ENCODE results near the gene GOLGA6L1.
"Not testable (repeated sequence)": the region's sequence is repeated elsewhere in the genome, so short reads cannot be mapped to it uniquely, and the experiment has no call there.

Gene GOLGA6L1

DNA sequence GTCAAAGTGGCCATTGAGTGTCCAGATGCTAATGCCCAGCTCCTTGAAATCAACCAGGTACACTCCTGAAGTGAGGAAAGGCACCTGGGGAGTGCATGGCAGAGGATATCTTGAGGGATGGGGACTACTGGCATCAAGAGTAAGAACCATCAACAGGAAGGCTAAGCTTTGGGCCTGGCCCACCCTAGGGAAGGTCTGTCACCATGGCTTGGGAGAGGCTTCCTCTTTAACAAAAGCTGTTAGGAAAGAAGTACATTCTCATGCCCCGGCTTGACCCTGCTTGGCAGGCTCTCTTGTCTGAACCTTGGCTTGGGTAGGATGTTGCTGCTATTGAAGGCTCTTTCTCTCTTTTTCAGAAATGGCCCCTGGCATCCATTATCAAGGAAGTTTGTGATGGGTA, 53.5 kb downstream of the GOLGA6L1 start:
- TF ChIP-seq, protein P1, sequence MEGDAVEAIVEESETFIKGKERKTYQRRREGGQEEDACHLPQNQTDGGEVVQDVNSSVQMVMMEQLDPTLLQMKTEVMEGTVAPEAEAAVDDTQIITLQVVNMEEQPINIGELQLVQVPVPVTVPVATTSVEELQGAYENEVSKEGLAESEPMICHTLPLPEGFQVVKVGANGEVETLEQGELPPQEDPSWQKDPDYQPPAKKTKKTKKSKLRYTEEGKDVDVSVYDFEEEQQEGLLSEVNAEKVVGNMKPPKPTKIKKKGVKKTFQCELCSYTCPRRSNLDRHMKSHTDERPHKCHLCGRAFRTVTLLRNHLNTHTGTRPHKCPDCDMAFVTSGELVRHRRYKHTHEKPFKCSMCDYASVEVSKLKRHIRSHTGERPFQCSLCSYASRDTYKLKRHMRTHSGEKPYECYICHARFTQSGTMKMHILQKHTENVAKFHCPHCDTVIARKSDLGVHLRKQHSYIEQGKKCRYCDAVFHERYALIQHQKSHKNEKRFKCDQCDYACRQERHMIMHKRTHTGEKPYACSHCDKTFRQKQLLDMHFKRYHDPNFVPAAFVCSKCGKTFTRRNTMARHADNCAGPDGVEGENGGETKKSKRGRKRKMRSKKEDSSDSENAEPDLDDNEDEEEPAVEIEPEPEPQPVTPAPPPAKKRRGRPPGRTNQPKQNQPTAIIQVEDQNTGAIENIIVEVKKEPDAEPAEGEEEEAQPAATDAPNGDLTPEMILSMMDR (IDR thresholded peaks at IDR 0.05; ENCODE audit: low read depth, low read length, missing control alignments): no peak
- in situ Hi-C loops (cut with HindIII; ENCODE audit: low sequenced_read_pairs): no loop called here
- DNase-seq (ENCODE audit: low read depth): no peak
- H3K4me3 ChIP-seq (ENCODE audit: low read depth, low read length): no peak overlapping the region

DNA sequence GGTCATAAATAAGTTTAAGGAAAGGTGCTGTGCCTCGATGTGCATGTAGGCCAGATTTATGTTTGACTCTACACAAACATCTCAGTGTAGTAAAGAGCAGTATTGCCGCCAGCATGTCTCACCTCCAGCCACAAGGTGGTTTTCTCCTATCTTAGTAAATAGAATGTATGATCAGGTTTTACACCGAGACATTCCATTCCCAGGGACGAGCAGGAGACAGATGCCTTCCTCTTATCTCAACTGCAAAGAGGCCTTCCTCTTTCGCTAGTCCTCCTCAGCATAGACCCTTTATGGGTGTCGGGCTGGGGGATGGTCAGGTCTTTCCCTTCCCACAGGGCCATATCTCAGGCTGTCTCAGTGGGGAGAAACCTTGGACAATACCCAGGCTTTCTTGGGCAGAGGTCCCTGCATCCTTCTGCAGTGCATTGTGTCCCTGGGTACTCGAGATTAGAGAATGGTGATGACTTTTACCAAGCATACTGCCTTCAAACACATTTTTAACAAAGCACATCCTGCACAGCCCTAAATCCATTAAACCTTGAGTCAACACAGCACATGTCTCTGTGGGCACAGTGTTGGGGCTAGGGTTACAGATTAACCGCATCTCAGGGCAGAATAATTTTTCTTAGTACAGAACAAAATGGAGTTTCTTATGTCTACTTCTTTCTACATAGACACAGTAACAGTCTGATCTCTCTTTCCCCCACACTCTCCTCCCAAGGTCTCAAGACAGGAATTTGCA, 54.5 kb downstream of the GOLGA6L1 start:
- DNase-seq (ENCODE audit: low read depth); in situ Hi-C loops (cut with HindIII; ENCODE audit: low sequenced_read_pairs); H3K4me3 ChIP-seq (ENCODE audit: low read depth, low read length): not testable (repeated sequence)

DNA sequence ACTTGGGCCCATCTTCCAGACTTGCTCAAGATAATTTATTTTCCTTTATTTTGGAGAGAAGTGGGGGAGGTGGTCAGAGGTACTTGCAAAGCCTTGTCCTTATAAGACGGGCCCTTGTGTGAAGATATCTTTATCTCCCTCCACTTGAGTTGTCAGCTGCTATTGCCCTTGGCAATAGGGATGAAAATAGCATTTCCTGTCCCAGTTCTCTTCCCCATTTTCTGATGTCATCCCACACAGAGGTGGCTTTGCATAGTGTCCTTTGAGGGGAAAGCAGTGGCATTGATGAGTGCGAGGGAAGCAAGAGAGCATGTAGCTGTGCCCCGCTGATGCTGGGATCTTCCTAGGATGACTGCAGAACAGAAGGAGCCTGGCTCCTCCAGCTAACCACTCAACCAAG, 55.4 kb downstream of the GOLGA6L1 start:
- in situ Hi-C loops (cut with HindIII; ENCODE audit: low sequenced_read_pairs): no loop called here
- TF ChIP-seq, protein P1 (IDR thresholded peaks at IDR 0.05; ENCODE audit: low read depth, low read length, missing control alignments): no peak
- no peak for DNase-seq (ENCODE audit: low read depth)
- no peak overlapping the region for H3K4me3 ChIP-seq (ENCODE audit: low read depth, low read length)

DNA sequence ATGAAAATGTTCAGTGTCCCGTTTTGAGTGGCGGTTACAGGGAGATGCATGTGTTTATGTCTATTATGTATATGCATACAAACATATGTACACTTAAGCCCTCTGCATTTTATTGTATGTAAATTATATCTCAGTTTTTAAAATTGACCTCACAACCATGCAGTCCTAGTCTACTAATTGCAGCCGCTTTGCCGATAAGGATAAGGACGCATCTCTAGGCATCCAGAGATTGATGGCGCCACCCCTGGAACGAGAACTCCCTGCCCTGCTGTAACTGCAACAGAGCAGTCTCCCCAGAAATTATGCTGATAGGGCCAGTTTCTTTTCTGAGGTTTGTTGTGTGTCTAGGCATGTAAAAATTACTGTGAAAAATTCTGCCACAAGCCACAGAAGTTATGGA, 56.9 kb downstream of the GOLGA6L1 start:
- in situ Hi-C loops (cut with HindIII; ENCODE audit: low sequenced_read_pairs): no loop called here
- DNase-seq (ENCODE audit: low read depth): no peak
- TF ChIP-seq, protein P1 (IDR thresholded peaks at IDR 0.05; ENCODE audit: low read depth, low read length, missing control alignments): no peak
- H3K4me3 ChIP-seq (ENCODE audit: low read depth, low read length): no peak overlapping the region
